Measurements from ENCODE around the gene MGLL. TPM values are rescaled to one million over a fixed set of nuclear protein-coding genes. Genes with fewer than 3 reads are reported as not detected.

MGLL gene
- total RNA-seq, 6 experiments from 2014 or later = 97.0 to 168 (median 115) TPM

DNA sequence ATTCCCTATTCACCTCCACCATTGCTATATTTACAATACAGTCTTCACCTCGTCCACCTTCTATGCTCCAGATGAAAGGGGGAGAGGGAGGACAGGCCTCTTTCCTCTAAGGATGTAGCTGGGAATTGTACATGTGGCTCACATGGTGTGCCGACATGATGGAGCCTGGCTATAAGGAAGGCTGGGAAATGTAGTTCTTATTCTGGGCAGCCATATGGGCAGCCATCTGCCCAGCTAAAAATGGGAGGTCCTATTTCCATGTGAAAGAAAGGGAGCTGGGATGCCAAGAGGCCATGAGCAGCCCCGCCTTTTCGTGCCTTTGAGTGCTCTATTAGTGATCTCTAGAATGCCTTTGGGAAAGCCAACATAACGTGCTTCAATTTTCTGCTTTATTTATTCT lies 27.1 kb upstream of the MGLL start:
- TF ChIP-seq POLR2A (IDR thresholded peaks at IDR 0.05) = no peak
- TF ChIP-seq, protein P1, sequence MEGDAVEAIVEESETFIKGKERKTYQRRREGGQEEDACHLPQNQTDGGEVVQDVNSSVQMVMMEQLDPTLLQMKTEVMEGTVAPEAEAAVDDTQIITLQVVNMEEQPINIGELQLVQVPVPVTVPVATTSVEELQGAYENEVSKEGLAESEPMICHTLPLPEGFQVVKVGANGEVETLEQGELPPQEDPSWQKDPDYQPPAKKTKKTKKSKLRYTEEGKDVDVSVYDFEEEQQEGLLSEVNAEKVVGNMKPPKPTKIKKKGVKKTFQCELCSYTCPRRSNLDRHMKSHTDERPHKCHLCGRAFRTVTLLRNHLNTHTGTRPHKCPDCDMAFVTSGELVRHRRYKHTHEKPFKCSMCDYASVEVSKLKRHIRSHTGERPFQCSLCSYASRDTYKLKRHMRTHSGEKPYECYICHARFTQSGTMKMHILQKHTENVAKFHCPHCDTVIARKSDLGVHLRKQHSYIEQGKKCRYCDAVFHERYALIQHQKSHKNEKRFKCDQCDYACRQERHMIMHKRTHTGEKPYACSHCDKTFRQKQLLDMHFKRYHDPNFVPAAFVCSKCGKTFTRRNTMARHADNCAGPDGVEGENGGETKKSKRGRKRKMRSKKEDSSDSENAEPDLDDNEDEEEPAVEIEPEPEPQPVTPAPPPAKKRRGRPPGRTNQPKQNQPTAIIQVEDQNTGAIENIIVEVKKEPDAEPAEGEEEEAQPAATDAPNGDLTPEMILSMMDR (IDR thresholded peaks at IDR 0.05) = no peak
- 85% methylated on average over 4 of the region's 5 CpGs for WGBS (ENCODE audit: insufficient coverage, low coverage, low lambda C conversion rate, missing lambda C conversion rate)
- Histone ChIP-seq H3K9me3 (no peaks in the 10 kb centered on the region), H3K4me1 (no peaks in the 10 kb centered on the region), H3K4me3 (no peak overlapping the region), H3K36me3 (no peaks in the 10 kb centered on the region), H3K27me3 (no peaks in the 10 kb centered on the region), H3K27ac (no peak overlapping the region)
- no peak for DNase-seq
- intact Hi-C loops (cut with DNase I) = no loop called here
- ATAC-seq = no peak

GRCh38 chr3:127848131-127849129 lies 26.1 kb upstream of the MGLL start:
- no peaks in the 10 kb centered on the region for H3K36me3 ChIP-seq
- TF ChIP-seq, protein P1 (IDR thresholded peaks at IDR 0.05) = no peak
- no peak for TF ChIP-seq POLR2A (IDR thresholded peaks at IDR 0.05)
- H3K27ac ChIP-seq = no peak overlapping the region
- no peaks in the 10 kb centered on the region for H3K4me1 ChIP-seq
- DNase-seq (no peak), ATAC-seq (peak in 2 of 4 donors; percentile 35 to 39)
- H3K4me3 ChIP-seq = no peak overlapping the region
- WGBS (ENCODE audit: insufficient coverage, low coverage, low lambda C conversion rate, missing lambda C conversion rate) = 71% methylated on average over 7 of the region's 9 CpGs
- no peaks in the 10 kb centered on the region for H3K9me3 ChIP-seq
- intact Hi-C loops (cut with DNase I) = no loop called here
- no peaks in the 10 kb centered on the region for H3K27me3 ChIP-seq

DNA sequence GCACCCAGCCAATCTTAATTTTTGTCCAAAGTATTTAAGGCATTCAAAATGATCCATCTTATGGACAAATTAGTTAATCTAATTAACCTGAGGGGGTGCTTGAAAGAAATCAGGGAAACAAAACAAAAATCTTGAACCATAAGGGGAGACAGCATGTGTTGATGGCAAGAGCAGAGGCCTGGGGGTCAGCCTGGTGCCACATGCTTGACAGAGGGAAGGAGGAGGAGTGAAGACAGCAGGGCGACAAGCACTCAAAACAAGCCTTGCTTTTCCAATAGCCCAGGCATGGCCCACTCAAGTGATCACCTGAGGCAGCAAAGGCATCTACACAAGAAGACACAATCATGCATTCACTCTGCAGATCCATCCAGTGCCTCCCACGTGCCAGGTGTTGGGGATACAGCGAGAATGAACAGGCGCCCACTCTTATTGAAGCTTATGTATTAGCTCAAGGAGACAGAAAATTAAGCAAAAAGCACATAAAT lies 25.0 kb upstream of the MGLL start:
- Histone ChIP-seq H3K36me3 (no peaks in the 10 kb centered on the region), H3K9me3 (no peaks in the 10 kb centered on the region), H3K4me3 (no peak overlapping the region), H3K27ac (no peak overlapping the region), H3K4me1 (no peaks in the 10 kb centered on the region), H3K27me3 (no peaks in the 10 kb centered on the region)
- 88% methylated on average over 3 of the region's 4 CpGs for WGBS (ENCODE audit: insufficient coverage, low coverage, low lambda C conversion rate, missing lambda C conversion rate)
- DNase-seq = no peak
- no peak for ATAC-seq
- TF ChIP-seq POLR2A (IDR thresholded peaks at IDR 0.05) = no peak
- TF ChIP-seq, protein P1 (IDR thresholded peaks at IDR 0.05) = no peak
- intact Hi-C loops (cut with DNase I) = no loop called here

DNA sequence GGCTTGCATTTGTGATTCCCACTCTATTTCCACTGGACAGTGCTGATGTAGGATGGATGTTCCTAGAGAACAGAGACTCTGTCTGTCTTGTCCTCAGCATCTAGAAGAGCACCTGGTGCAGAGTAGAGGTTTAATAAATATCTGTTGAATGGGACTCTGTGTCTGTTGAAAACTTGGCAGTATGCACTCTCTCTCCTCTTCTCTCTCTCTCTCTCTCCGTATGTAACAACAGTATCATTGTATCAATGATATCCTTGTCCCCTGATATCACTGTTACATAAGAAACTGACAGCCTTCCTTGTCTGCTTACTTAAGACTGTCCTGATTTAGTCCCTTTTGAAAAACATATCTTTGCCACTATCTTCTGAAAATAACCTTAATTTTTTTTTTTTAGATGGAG lies 24.3 kb upstream of the MGLL start:
- Histone ChIP-seq H3K4me3 (no peak overlapping the region), H3K27ac (no peak overlapping the region), H3K27me3 (no peaks in the 10 kb centered on the region), H3K36me3 (no peaks in the 10 kb centered on the region), H3K9me3 (no peaks in the 10 kb centered on the region), H3K4me1 (no peaks in the 10 kb centered on the region)
- 57% methylated on average over 1 of the region's 1 CpG for WGBS (ENCODE audit: insufficient coverage, low coverage, low lambda C conversion rate, missing lambda C conversion rate)
- intact Hi-C loops (cut with DNase I) = no loop called here
- TF ChIP-seq, protein P1 (IDR thresholded peaks at IDR 0.05) = no peak
- TF ChIP-seq POLR2A (IDR thresholded peaks at IDR 0.05) = no peak
- ATAC-seq (no peak), DNase-seq (no peak)

Data from right lobe of liver (tissue), 6 donors.